ENCODE data around the gene FOXP1.

The FOXP1 gene

DNA sequence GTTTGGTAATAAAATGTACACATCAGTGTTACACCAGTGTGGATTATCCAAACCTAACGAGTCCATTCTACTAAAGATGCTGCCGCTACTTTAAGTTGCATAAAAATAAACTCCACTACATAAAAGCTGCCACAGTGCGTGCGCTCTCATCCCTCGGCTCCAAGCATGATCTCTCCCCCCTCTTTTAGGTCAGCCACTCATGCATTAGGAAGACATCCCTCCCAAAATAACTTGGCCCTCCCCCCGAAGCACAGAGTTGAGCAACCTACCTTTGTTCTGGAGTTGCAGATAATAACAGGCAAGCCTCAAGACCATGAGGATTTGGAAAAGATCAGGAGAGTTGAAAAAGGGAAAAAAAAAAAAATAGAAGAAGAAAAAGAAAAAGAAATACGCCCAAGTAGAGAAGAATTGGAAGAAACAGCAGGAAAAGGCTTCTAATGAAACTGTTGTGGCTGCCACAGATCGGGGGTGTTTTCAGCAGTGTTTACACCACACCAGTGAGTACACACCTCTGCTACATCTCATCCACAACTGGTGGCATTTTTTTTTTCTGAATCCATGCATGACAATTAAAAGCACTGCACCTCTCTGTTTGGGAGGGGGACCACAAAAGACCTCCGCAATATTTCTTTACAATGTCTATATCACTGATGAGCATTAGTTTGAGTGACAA lies 339.2 kb downstream of the FOXP1 start:
- TF ChIP-seq, protein P1, sequence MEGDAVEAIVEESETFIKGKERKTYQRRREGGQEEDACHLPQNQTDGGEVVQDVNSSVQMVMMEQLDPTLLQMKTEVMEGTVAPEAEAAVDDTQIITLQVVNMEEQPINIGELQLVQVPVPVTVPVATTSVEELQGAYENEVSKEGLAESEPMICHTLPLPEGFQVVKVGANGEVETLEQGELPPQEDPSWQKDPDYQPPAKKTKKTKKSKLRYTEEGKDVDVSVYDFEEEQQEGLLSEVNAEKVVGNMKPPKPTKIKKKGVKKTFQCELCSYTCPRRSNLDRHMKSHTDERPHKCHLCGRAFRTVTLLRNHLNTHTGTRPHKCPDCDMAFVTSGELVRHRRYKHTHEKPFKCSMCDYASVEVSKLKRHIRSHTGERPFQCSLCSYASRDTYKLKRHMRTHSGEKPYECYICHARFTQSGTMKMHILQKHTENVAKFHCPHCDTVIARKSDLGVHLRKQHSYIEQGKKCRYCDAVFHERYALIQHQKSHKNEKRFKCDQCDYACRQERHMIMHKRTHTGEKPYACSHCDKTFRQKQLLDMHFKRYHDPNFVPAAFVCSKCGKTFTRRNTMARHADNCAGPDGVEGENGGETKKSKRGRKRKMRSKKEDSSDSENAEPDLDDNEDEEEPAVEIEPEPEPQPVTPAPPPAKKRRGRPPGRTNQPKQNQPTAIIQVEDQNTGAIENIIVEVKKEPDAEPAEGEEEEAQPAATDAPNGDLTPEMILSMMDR (IDR thresholded peaks at IDR 0.05; ENCODE audit: insufficient read depth, low read depth, low read length, missing control alignments), result no peak
- no peak for DNase-seq (ENCODE audit: low read depth)
- H3K4me3 ChIP-seq (ENCODE audit: low read length), result no peak overlapping the region

DNA sequence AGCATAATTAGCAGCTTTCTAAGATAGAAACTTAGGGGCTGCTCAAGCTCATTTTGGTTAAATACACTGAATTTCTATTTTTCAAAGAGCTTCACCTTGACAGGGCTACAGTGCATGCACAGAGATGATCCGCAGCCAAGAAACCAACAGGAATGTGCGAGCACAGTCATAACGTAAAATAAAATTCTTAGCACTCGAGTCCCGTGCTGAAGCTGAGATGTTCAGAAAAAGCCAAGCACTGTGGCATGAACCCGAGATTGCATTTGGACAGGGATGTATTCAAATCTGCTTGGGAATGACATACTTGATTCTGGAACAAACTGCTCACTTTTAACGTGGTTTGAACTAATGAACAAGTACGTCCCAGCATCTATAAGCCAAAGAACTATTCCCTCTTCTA lies 340.3 kb downstream of the FOXP1 start:
- DNase-seq (ENCODE audit: low read depth), result no peak
- TF ChIP-seq, protein P1 (IDR thresholded peaks at IDR 0.05; ENCODE audit: insufficient read depth, low read depth, low read length, missing control alignments), result no peak
- no peak overlapping the region for H3K4me3 ChIP-seq (ENCODE audit: low read length)

DNA sequence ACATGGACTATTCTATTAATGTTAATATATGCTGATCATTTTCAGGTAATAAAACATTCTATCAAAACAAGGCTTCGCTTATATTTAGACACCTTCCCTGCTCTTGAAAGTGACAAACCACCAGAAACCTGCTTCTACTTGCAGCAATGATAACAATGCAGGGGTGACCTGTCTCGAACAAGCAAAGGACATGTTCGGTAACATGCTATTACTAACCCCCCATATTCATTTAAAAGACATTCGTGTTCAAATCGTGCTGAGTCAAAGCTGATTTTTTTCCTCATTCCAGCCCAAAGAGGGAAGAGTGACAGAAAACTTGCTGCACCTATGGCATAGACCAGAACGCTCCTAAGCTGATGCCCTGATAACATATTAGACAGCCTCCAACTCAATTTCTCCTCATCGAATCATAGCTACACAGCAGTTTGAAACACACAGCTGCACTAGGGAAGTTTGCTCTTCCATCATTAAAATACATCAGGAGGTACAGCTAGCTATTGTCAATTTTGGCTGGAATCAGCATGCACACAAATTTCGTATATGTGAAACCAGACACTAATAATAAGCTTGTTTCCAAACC lies 341.5 kb downstream of the FOXP1 start:
- TF ChIP-seq, protein P1 (IDR thresholded peaks at IDR 0.05; ENCODE audit: insufficient read depth, low read depth, low read length, missing control alignments), result no peak
- peak; percentile 72 for DNase-seq (ENCODE audit: low read depth)
- H3K4me3 ChIP-seq (ENCODE audit: low read length), result no peak overlapping the region

DNA sequence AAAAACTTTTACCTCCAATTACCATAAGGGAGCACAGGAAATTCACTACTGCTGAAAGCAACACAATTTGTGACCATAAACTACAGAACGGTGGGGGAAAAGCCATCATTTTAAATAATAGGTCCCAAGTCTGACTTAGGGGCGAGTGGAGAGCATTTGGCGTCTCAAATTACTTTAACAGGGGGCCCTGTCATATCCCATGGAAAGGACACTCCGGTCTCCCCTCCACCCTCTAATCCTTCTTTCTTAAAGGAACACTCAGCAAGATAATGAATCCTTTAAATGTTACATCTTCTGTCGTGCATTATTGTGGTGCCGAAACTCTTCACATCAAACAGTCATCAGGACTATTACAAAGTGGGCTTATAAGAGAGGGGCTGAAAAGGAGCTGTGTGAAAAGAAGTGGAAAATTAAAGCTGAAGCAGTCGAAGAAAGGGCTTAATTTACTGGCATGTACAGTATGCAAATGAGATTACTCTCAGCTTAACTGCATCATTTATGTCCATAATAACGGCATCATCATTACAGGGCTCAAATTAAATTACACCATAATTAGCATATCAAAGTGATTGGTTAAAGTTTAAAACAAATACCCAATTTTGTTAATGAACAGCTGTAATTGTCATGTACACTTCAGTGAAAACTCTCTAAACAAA lies 342.2 kb downstream of the FOXP1 start:
- TF ChIP-seq, protein P1 (IDR thresholded peaks at IDR 0.05; ENCODE audit: insufficient read depth, low read depth, low read length, missing control alignments), result no peak
- H3K4me3 ChIP-seq (ENCODE audit: low read length), result no peak overlapping the region
- no peak for DNase-seq (ENCODE audit: low read depth)

DNA sequence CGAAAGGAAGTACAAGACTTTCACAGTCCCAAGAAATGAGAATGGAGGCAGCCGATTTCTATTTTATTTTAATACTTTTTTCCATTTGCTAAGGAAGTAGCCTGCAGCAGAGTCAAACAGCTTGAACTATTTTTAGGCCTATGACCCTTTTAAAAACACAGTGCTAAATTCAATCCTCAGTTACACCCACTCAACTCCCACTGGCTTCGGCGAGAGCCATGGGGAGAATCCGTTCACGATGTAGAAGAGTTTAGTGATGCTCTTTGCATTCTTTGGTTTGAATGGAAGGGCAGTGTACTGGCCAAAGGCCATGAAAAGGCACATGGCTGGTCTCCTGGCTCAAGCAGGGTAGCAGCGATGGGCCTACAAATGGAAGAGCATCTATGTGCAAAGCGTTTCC lies 343.5 kb downstream of the FOXP1 start:
- DNase-seq (ENCODE audit: low read depth), result no peak
- TF ChIP-seq, protein P1 (IDR thresholded peaks at IDR 0.05; ENCODE audit: insufficient read depth, low read depth, low read length, missing control alignments), result no peak
- no peak overlapping the region for H3K4me3 ChIP-seq (ENCODE audit: low read length)

DNA sequence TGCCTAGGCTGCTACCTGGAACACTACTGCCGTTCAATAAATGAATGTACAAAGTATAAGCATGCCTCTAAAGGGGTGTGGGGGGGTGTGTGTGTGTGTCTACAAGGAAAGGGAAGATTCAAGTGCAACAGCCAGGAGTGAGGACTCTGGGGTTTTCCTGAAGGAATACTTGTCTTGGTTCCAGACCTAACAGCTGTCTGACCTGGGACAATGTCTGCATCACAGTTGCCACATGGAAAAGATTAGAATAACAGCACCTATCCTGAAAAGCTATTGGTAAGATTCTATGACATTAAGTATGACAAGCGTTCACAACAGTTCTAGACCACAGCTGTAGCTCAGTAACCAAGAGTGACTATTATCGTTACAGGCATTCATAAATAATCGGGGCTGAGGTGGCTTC lies 345.2 kb downstream of the FOXP1 start:
- TF ChIP-seq, protein P1 (IDR thresholded peaks at IDR 0.05; ENCODE audit: insufficient read depth, low read depth, low read length, missing control alignments), result no peak
- no peak for DNase-seq (ENCODE audit: low read depth)
- H3K4me3 ChIP-seq (ENCODE audit: low read length), result no peak overlapping the region

Data from epithelial cell of esophagus (primary cell).